ENCODE measurements around the gene TAF4B.

The TAF4B gene

DNA sequence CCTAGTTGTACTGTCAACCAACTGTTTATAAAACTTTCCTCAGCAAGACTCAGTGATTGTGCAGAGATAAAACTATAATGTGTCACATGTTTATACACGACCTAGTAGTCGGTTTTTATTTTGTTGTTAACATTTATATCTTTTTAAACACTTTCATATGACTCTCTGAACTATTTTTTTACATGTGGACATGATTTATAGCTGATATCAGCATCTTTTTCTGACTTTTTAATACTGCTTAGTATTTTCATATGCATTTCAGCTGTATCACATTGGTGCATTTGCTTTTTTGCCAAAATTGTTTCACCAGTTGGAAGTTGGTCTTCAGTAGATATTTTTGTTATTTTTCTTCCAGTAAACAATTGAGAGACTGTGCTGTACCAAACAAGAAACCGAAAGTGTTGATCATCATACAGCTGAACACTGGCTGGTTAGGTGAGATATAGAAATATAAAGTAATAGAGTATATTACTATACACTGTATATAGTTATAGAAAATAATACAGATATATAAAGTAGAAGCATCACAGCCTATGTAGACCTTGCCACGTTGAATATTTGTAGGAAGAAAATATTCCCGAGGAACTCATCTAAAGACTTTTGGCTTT, 167.9 kb downstream of the TAF4B start:
- no peak for DNase-seq

DNA sequence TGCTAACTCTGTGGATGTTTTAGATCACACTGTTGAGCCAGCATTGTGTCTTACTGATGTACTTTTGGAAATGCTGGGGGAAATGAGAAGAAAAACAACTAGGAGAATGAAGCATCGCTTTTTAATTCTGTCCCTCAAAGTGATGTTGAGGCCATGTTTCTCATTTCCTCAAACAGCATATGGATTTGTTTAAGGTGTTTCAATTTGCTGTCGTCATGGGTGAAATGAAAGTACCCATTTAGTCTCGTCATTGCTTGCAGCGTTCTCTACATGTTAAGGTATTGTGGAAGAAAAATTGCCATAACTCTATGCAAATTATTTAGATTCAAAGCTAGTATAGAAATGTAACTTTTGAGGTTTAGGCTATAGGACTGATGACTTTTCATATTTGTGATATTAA, 170.8 kb downstream of the TAF4B start:
- no peak for DNase-seq

DNA sequence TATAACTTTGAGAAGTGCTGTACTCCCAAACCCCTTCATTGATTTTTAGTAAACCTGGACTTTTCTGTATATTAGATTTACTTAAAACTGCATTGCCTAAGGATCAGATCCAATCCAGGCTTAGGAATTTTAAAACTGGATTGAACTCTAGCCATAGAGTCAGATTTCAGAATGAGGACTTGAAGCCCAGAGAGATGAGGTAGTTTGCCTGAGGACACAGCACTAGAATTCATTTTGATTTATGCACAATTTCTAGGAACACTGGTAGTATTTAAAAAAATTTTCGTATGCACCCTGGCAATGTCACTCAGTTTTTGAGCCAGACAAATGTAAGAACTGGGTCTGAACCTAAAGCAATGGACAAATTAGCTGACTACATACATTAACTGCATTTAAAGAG, 177.2 kb downstream of the TAF4B start:
- DNase-seq: no peak

DNA sequence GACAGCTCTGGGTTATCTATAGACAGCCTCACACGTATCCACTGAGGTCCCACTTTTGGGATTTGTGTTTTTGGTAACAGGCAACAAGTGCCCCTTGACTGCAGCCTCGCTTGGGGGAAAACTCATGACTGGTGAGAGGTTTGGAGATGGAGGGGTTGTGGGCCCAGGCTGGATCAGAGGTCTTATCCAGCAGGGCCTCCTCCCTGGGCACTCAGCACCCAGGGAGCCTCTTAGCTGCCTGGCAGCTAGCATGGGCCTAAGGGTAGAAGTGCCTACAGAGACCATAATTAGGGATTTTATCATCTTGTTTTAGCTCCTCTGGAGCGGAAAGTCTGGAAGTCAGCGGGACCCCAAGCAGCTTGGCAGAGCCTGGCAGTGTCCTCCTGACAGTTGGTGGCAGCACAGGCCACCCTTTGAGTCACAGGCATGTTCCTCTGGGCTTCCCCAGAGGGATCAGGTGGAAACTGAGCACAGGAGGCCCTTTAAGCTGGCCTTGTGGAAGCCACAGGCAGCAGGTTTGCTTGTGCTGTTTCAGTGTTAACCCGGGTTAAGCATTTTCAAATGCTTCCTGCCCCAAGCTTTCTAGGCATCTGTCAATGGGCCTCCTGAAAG, 179.1 kb downstream of the TAF4B start:
- no peak for DNase-seq

DNA sequence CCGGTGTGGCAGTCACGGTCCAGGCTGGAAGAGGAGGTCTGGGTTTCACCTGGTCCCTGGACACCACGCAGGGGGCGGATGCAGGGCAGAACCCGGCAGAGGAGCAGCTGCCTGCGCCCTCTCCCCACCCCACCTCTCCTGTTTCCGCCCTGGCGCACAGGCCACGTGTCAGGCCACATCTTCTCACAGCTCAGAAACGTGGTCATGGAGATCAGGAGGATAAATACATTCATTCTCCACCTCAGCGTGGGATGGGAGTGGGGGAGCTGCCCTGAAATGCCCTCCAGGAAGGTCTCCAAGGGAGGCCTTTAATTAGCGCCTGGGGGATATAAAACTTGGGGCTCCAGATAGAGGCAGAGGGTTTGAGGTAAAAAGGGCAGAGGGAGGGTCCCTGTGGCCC, 180.1 kb downstream of the TAF4B start:
- no peak for DNase-seq

DNA sequence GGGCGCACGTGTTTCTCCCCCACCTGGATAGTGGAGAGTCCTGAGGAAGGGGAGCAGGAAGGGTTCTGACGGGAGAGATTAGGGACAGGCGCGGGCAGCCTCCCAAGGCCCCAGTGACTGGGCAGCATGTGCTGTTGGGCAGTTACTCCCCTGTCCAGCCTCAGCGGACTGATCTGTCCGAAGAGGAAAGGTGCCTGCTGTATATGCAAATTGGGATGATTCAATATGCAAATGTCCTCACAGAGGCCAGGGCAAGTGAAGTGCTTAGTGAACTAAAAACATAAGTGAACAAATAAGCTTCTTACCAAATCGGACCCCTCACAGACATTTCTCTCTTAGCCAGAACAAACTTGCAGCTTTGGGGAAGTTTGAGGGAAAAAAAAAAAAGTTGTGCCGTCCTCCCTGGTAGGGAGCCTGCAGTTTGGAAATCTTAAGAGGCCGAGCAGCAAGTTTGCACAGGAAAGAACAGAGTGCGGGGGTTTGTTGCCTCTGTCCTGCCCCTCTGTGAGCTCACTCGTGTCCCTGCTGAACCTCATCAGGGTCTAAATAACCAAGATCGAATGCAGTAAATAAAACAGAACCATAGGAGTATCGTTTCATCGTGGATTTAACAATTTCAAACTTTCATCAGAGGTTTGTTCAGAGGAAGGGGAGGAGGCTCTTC, 180.7 kb downstream of the TAF4B start:
- DNase-seq: no peak

DNA sequence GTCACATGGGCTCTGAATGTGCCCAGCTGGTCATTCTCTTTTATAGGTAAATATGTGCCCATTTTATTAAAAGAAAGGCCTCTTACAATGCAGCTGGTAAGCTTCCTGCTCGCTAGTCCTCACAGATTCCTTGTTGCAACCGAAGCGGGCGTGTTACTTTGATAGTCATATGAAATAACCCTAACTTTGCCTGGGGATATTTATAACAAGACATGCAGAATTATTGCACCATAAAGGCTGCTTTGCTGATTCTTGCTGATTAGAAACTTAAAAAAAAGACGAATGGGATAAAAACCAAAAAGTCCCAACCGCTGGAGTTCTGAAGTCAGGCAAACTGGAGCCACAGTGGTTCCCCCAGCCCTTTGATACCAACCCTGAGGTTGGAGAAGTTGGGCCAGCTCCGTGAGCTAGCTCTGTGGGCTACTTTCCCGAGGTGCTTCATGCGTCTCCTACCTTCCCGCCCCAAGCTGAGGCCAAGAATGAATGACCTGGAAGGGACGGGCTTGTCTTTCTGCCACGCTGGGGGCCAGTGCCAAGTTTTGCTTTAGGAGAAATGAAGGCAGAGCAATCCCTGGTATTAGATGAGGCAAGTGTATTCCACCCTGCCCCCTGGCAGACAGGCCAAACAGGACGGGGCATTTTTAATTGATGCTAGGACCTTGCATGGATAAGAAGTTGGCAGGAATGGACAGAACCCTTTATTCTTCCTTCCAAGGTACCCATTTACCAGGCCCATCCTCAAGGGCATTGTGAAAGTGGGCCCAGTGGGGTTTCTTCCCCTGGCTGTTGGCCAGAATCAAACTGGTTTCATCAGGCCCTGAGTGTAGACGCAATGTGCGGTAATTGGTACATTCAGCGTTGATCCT, 181.7 kb downstream of the TAF4B start:
- DNase-seq: no peak

DNA sequence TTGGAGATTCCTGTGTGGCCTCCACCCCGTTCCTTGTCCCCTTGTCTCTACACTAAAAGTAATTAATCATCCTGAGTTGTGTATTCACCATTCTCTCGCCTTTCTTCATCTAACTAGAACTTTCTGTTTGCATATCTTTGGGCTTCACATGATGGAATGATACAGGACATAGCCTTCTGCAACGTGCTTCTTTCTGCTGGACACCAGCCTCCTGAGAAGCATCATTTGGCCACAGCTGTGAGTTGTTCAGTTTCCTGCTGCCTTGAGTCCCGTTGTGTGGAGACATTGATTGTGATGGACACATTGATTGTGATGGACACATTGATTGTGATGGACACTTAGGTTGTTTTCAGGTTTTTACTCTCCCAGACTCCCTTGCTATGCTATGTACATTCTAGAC, 182.8 kb downstream of the TAF4B start:
- DNase-seq: no peak

DNA sequence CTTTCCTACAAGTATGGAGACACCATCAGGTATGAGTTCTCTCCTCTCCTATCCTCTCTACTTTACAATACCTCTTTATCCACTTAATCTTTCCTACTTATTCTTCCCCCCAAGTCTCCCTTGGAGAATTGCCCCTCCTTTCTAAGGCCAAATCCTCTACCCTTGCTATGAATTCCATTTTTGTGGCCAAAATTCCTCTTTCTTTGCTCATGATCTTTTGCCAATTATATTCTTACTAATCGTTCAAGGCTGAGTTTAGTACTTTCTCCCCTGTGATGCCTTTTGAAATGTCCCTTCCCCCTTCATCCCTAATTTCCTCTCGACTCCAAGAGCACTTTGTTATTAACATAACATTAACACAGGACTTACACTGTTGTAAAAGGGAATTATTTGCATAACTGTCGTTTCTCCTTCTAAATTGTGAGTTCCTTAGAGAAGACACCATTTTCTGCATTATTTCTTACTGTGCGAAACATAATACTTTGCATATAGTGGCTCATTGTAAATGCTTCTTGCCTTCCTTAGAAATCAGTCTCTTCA, 188.7 kb downstream of the TAF4B start:
- DNase-seq: no peak

DNA sequence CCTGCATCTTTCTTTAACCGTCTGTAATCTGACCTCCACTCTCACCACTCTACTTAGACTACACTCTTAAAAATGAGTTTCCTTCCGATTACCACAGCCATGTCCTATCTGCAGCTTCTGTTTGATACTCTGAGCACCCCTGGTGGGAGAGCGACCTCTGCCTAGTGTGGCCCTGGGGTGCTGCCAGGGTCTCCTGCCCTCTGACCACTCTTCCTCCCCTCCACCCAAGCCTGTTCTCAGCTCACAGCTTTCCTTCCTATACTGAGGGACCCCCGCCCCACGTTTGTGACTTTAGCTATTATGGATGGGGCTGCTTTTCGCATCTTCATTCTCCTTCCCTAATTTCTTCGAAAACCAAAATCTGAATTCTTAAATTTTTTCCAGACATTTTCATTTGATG, 189.4 kb downstream of the TAF4B start:
- DNase-seq: no peak

DNA sequence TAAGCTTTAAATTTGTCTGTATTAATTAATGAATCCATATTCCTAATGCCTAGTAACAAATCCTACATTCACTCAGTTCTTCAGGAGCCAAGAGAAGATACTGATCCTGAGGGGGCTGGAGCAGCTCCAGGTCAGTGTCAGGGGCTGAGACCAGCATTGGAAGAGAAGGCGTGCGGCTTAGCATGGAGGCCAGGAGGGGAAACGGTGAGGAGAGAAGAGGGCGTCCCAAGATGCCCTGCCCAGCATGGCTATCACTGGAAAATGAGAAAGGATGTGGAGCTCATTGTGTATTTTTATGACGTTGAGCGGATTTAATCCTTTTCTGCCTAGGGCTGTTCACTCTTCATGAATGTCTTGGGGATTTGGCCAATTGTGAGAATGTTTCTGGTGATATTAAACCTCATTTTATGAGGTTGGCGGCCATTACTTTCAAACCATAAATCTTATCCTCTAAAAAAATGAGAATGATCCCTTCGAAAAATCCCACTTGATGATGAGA, 190.5 kb downstream of the TAF4B start:
- no peak for DNase-seq

DNA sequence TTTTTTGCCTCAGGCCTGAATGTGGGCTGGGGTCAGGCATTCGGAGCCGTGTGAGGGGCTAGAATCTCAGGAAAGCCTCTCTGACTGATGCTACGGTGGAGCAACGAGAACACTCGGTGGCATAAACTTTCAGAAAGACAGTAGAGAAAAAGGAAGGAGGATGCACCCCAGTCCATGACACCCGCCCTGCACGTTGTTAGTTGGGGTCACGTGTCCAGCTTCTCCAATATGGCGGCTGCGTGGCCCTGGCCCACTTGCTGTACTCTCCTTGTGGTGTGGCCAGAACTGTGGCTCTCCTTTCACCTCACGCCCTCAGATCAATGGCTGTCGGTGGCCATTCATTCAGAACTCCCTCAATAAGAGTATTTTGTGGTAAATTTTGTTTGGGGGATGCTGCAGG, 190.9 kb downstream of the TAF4B start:
- DNase-seq: no peak

DNA sequence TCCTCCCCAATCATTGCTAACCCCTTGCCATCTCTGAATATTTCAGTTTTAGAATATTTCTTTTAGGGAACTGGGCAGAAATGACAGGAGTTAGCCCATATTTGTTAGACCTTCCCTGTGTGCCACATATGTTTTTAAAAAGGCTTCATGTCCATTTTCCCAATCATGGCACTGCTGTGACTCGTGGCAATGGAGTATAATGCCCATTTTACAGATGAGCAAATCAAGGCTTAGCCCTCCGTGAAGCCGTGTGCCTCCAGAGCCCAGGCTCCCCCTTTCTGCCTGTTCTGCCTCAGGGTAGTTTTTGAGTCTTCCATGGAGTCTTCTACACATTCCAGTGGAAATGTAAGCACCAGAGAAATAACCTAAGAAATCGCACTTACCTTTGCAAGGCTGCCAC, 192.0 kb downstream of the TAF4B start:
- no peak for DNase-seq

DNA sequence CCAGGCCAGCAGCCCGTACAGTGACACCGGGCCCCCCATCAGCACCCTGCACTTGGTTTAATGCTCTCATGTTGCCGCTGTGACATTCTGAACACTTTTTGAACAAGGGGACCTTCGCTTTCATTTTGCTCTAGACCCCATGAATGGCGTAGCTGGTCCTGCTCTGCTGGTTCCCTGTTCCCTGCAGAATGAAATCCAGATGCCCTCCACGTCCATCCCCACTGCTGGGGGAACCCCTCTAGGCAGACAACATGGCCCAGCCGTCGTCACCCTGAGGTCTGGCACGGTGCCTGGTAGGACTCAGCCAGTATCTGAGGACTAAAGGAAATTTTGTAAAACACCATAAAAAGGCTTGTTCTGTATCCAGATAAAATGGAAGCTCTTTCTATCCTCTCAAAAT, 193.5 kb downstream of the TAF4B start:
- DNase-seq: no peak

DNA sequence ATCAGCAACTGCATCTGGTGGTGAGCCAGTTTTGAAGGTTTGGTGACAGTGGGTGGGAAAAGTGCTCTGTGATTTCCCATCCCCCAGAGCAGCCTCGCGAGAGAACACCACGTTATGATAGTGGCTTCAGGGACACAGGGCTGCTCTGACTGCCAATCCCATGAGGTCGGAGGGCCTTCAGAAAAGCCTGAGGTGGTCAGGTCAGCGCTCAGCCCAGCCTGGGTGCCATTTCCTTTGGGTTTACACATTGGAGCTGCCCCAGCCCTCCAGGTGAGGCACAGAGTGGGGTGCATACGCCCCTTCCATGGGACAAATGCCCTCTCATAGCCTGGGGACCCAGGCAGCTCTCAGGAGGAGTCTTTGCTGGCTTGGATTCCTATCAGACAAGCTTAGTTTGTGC, 195.3 kb downstream of the TAF4B start:
- DNase-seq: no peak

DNA sequence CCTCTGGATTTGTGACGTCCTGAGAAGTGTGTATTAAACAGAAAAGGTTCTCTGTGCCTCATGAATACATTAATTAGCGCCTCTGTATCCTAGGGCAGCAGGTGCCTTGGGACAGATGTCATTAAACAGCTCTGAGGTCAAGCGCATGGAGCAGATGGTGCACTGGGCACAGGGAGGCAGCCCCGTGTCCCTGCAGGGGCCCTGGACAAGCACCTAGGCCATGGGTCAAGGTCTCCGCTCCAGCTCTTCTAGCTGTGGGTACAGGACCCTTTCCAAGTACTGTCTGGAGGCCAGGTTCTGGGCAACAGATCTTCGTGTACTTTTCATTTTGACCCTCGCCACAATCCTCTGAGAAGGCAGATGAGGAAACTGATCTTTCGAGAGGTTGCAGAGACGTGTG, 195.7 kb downstream of the TAF4B start:
- DNase-seq: no peak

DNA sequence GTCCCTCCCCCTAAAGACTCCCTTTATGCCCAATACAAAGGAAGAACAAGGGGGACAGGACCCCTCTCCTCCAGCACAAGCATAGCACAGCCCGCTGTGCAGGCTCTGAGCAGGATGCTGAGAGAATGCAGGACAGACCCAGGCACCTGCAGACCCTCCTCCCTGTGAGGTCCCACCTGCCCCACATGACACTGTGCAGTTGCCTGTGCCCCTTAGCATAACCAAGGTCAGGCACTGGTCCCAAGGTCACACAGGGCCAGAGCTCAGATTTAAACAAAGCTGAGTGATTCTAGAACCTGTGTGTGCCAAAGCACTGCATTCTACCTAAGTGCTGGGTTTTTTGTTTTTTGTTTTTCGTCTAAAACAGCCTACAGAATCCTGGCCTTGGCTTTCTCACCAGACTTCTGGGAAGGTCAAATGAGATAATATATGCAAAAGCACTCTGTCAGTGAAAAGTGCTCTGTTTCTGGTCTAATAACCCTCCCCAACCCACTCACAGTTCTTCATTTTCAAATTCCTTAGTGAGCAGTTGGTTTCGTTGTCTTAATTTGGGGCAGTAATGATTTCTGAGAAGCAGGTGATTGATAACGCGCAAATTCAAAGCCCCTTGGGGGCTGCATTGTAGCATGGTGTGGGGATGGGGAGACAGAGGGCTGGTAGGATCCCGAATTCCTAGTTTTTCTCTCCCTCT, 196.4 kb downstream of the TAF4B start:
- no peak for DNase-seq

DNA sequence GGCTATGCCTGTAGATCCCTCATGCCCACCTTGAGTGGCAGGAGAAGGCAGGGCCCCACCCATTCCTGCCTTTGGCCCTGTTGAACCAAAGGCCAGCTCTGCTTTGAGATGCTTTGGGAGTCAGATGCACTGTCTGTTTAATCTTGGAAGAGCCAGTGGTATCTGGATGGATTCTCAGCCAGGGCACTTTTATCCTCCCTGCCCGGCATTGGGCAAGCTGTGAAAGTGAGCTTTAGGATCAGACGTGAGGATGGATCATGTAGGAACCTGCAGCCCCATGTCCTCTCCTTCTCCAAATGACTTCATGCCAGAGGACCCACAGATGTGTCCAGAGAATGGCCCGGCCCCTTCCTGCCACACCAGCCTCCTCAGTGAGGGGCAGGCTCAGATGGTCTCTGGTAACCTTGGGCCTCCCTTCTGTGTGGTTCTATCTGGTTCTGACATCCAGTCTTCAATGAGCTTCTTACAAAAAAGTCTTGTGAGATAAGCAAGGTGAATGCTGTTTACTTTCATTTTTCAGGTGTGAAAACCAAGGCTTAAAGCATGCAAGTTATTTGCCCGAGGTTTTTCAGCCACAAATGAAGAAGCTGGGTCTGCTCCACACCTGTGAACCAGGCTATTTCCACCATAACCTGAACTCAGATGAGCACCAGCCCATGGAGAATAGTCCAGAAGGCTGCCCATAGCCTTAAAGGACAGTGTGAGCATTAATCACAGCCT, 198.3 kb downstream of the TAF4B start:
- DNase-seq: no peak

DNA sequence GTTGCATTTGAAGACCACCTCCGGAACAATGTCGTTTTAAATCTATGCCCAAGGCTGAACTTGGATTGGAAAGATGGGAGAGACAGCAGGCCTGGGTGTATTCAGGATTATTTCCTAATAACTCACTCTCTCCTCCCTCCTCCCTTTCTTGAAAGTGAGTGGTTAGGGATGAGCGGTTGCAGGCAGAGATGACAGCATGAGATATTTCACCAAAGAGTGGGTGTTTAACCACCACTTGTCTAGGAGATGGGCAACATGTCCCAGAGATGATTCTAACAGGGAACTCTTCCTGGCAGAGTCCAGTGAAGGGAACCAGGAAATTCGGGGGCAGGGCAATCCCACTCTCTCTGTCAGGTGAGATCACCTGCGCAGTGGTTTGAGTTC, 198.9 kb downstream of the TAF4B start:
- no peak for DNase-seq

DNA sequence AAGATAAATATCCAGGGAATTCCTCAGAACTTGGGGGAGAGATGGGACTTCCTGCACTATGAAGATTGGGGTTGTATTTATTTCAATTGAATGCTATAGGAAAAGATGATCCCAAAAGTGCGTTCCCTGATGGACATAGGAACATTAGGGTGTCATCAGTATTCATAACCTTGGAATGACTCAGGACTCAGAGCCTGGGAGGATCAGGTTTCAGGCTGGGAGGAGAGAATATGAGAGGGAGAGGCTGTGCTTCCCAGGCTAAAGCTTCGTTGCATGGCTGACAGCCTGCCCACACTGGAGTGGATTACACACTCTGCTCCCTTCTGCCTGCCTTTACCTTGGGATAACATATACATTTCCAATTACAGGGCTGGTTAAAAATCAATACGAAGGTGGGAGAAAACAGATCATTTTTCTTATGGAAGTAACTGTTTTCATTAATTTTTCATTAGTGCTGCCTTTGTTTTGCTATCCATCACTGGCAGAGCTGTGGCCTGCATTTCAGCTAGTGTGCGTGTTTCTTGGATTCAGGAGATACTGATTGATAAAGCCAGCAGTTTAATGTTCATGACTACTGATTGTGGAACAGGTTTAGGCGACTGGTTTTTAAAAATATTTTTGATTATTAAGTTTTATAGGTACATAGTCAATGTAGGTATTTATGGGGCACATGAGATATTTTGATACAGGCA, 203.4 kb downstream of the TAF4B start:
- no peak for DNase-seq

DNA sequence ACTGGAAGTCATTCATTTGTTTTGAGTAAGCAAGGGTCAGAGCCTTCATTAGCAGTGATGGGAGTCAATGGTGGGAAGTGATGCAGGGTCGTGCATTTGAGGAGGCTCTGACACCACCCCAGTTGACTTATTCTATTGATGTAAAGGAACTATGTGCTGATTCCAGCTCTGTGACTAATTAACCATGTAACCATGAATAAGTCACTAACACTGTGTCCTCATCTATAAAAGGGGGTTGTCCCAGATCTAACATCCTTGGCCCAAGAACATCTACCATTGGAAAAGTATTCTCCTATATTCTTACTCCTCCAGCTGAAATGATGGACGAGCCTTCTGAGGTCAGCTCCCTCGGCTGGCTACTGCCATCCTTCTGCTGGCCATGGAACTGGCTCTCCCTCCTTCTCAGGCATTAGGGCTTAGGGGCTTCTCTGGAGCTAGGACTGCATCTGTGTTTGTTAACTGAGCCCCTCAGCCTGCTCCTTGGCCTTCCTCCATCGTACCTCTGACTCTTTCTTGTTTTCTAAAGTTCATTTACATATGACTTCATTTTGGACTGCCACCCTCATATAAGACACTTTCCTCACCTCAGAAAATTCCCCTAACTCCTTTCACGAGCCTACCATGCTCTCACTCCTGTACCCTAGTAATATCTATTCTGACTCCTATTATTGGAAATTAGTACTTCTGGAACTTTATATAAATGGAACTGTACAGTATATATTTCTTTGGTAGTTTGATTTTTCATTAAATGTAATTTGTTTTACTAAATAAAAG, 206.6 kb downstream of the TAF4B start:
- no peak for DNase-seq

All from NCI-H748 treated with DMSO at 0.1 percent for 48 hours (cell line).